GM12878 (cell line): ENCODE data around the gene RBM15.

Experiments
- BCLAF1 ChIP-seq: fragments of 450-650 bp; IDR thresholded peaks from 2 replicates; pipeline ENCODE4 v1.6.1; 2017; ENCODE audit warnings: antibody characterized with exemption, mild to moderate bottlenecking, moderate library complexity
- EP300 ChIP-seq, 2 experiments: fragments of 150-350 bp in 1 of 2; IDR thresholded peaks; 2 replicates each; pipeline ENCODE4 v1.6.1; 2011 to 2012; ENCODE audit warnings: low read depth in 2 of 2, low read length in 2 of 2, borderline replicate concordance in 1 of 2, improper control_type of control experiment in 1 of 2, inconsistent platforms in 1 of 2; ENCODE audit not compliant: control insufficient read depth in 1 of 2
- GATAD2B ChIP-seq: fragments of 450-650 bp; conservative IDR thresholded peaks from 2 replicates; pipeline ENCODE4 v1.6.1; 2017; ENCODE audit warnings: low read depth, mild to moderate bottlenecking, moderate library complexity
- MXI1 ChIP-seq: fragments of 150-350 bp; IDR thresholded peaks from 2 replicates; pipeline ENCODE4 v1.6.1; 2011; ENCODE audit warnings: low read depth, mild to moderate bottlenecking, inconsistent platforms, low read length, improper control_type of control experiment
- NFXL1 ChIP-seq: fragments of 450-650 bp; IDR thresholded peaks from 2 replicates; pipeline ENCODE4 v1.6.1; 2017; ENCODE audit warnings: antibody characterized with exemption, mild to moderate bottlenecking, borderline replicate concordance
- POLR2A ChIP-seq: IDR thresholded peaks from 2 replicates; pipeline ENCODE4 v1.6.1; 2011; ENCODE audit warnings: low read depth, mild to moderate bottlenecking, low read length
- POLR2AphosphoS5 ChIP-seq: IDR thresholded peaks from 2 replicates; pipeline ENCODE4 v1.6.1; 2011; ENCODE audit warnings: mild to moderate bottlenecking, low read length, inconsistent platforms
- RAD21 ChIP-seq: IDR thresholded peaks from 2 replicates; pipeline ENCODE4 v1.6.1; 2011; ENCODE audit warnings: mild to moderate bottlenecking, low read depth, low read length, moderate library complexity; ENCODE audit not compliant: insufficient read depth
- RUNX3 ChIP-seq: IDR thresholded peaks from 2 replicates; pipeline ENCODE4 v1.6.1; 2012; ENCODE audit warnings: low read length, inconsistent platforms
- TCF12 ChIP-seq: IDR thresholded peaks from 2 replicates; pipeline ENCODE4 v1.6.1; 2011; ENCODE audit warnings: low read depth, mild to moderate bottlenecking, low read length
- TF ChIP-seq, protein P1 (sequence below), 3 experiments: IDR thresholded peaks in 2 of 3; conservative IDR thresholded peaks in 1 of 3; 2 replicates each; pipeline ENCODE4 v1.5.1; 2011; ENCODE audit warnings: low read depth in 3 of 3, low read length in 3 of 3, mild to moderate bottlenecking in 3 of 3, control low read depth in 2 of 3, moderate library complexity in 2 of 3, inconsistent platforms in 1 of 3, mixed read lengths in 1 of 3; ENCODE audit not compliant: control insufficient read depth in 2 of 3, insufficient read depth in 1 of 3; ENCODE audit errors: extremely low read depth in 1 of 3
- TF ChIP-seq, protein P2 (sequence below): IDR thresholded peaks from 2 replicates; pipeline ENCODE4 v1.6.1; 2012; ENCODE audit warnings: low read depth, low read length, improper control_type of control experiment

- TF ChIP-seq RUNX3: no peak
- no peak for TF ChIP-seq NFXL1
- no peak for TF ChIP-seq RAD21
- no peak for TF ChIP-seq POLR2AphosphoS5
- TF ChIP-seq, protein P1, sequence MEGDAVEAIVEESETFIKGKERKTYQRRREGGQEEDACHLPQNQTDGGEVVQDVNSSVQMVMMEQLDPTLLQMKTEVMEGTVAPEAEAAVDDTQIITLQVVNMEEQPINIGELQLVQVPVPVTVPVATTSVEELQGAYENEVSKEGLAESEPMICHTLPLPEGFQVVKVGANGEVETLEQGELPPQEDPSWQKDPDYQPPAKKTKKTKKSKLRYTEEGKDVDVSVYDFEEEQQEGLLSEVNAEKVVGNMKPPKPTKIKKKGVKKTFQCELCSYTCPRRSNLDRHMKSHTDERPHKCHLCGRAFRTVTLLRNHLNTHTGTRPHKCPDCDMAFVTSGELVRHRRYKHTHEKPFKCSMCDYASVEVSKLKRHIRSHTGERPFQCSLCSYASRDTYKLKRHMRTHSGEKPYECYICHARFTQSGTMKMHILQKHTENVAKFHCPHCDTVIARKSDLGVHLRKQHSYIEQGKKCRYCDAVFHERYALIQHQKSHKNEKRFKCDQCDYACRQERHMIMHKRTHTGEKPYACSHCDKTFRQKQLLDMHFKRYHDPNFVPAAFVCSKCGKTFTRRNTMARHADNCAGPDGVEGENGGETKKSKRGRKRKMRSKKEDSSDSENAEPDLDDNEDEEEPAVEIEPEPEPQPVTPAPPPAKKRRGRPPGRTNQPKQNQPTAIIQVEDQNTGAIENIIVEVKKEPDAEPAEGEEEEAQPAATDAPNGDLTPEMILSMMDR (IDR thresholded peaks at IDR 0.05 in 2 of 3, conservative IDR thresholded peaks at IDR 0.05 in 1 of 3; ENCODE audit: control insufficient read depth in 2 of 3, extremely low read depth in 1 of 3, insufficient read depth in 1 of 3, low read depth in 3 of 3, low read length in 3 of 3): no peak
- no peak for TF ChIP-seq EP300 (IDR thresholded peaks at IDR 0.05; ENCODE audit: borderline replicate concordance in 1 of 2, control insufficient read depth in 1 of 2, low read depth in 2 of 2, low read length in 2 of 2)
- no peak for TF ChIP-seq GATAD2B
- TF ChIP-seq, protein P2, sequence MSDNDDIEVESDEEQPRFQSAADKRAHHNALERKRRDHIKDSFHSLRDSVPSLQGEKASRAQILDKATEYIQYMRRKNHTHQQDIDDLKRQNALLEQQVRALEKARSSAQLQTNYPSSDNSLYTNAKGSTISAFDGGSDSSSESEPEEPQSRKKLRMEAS: no peak
- TF ChIP-seq POLR2A: no peak
- TF ChIP-seq BCLAF1: no peak
- no peak for TF ChIP-seq TCF12
- TF ChIP-seq MXI1: no peak
These were observed 47.0 kb upstream of the RBM15 start for GRCh38 chr1:110292031-110292741.
